HEK293 (cell line): ENCODE data around the gene OR7G2.

Experiments used
- CTCF ChIA-PET: fragments of 350-600 bp; formaldehyde crosslinking; extraction: SDS; loops from one replicate; lab custom pipeline; 2021; ENCODE audit warnings: antibody characterized with exemption; lab: Yijun Ruan, JAX
- POLR2A ChIA-PET: fragments of 300-600 bp; formaldehyde crosslinking; extraction: SDS; loops from one replicate; lab custom pipeline; 2020; ENCODE audit warnings: antibody characterized with exemption, inconsistent platforms; lab: Yijun Ruan, JAX
- H3K27ac ChIP-seq: fragments of 200-500 bp; sonication (Bioruptor generic); 2 replicates; pipeline ENCODE4 v1.5.1; 2014; ENCODE audit warnings: low read depth, low read length, control low read depth, inconsistent platforms; ENCODE audit errors: extremely low read depth
- H3K36me3 ChIP-seq, 2 experiments: fragments of 200-500 bp in 1 of 2; sonication (Bioruptor generic) in 1 of 2; 1 replicate in 1 of 2; 2 replicates in 1 of 2; pipeline ENCODE4 v1.5.1; 2014 to 2017; ENCODE audit warnings: inconsistent platforms in 2 of 2, low read length in 2 of 2; ENCODE audit not compliant: control insufficient read depth in 2 of 2, insufficient read depth in 1 of 2
- H3K4me1 ChIP-seq: fragments of 200-500 bp; sonication (Bioruptor generic); 2 replicates; pipeline ENCODE4 v1.5.1; 2014; ENCODE audit warnings: mild to moderate bottlenecking, low read length, inconsistent platforms; ENCODE audit not compliant: control insufficient read depth, insufficient read depth
- H3K4me3 ChIP-seq: 2 replicates; pipeline ENCODE4 v1.5.1; 2011; ENCODE audit warnings: low read depth, mild to moderate bottlenecking, control low read depth, low read length, moderate library complexity
- H3K9me3 ChIP-seq: fragments of 200-500 bp; sonication (Bioruptor generic); 2 replicates; pipeline ENCODE4 v1.5.1; 2014; ENCODE audit warnings: low read depth, low read length, inconsistent platforms; ENCODE audit not compliant: control insufficient read depth, insufficient read depth
- AEBP2 ChIP-seq: fragments of 450-650 bp; formaldehyde crosslinking; IDR thresholded peaks from 2 replicates; pipeline ENCODE4 v1.5.1; 2016; ENCODE audit warnings: missing biosample characterization, missing genetic modification characterization, borderline replicate concordance
- EGR2 ChIP-seq: fragments of 450-650 bp; formaldehyde crosslinking; IDR thresholded peaks from 2 replicates; pipeline ENCODE4 v1.5.1; 2016; ENCODE audit warnings: low read depth, missing biosample characterization, missing genetic modification characterization
- GFI1B ChIP-seq: fragments of 450-650 bp; formaldehyde crosslinking; IDR thresholded peaks from 2 replicates; pipeline ENCODE4 v1.5.1; 2016; ENCODE audit warnings: missing biosample characterization, missing genetic modification characterization
- KLF1 ChIP-seq: fragments of 450-650 bp; formaldehyde crosslinking; IDR thresholded peaks from 2 replicates; pipeline ENCODE4 v1.5.1; 2016; ENCODE audit warnings: missing biosample characterization, missing genetic modification characterization
- KLF8 ChIP-seq: fragments of 450-650 bp; formaldehyde crosslinking; IDR thresholded peaks from 2 replicates; pipeline ENCODE4 v1.5.1; 2016; ENCODE audit warnings: missing biosample characterization, missing genetic modification characterization
- MEIS1 ChIP-seq: sonication (generic); formaldehyde crosslinking; IDR thresholded peaks from 2 replicates; pipeline ENCODE4 v1.8.1; 2022; ENCODE audit warnings: missing genetic modification reagents, mild to moderate bottlenecking, borderline replicate concordance
- PBX3 ChIP-seq: sonication (generic); formaldehyde crosslinking; IDR thresholded peaks from 2 replicates; pipeline ENCODE4 v1.8.1; 2022; ENCODE audit warnings: mild to moderate bottlenecking, moderate library complexity, missing genetic modification reagents
- PRDM2 ChIP-seq: fragments of 450-650 bp; formaldehyde crosslinking; IDR thresholded peaks from 2 replicates; pipeline ENCODE4 v1.5.1; 2016; ENCODE audit warnings: missing biosample characterization, missing genetic modification characterization, borderline replicate concordance
- SCRT2 ChIP-seq: fragments of 450-650 bp; formaldehyde crosslinking; IDR thresholded peaks from 2 replicates; pipeline ENCODE4 v1.5.1; 2016; ENCODE audit warnings: missing biosample characterization, missing genetic modification characterization
- TRIM28 ChIP-seq: IDR thresholded peaks from 2 replicates; pipeline ENCODE4 v1.6.1; 2011; ENCODE audit warnings: low read length, control low read depth, borderline replicate concordance
- ZBTB1 ChIP-seq: fragments of 450-650 bp; formaldehyde crosslinking; IDR thresholded peaks from 2 replicates; pipeline ENCODE4 v1.5.1; 2016; ENCODE audit warnings: missing biosample characterization, missing genetic modification characterization
- ZBTB21 ChIP-seq: fragments of 450-650 bp; formaldehyde crosslinking; IDR thresholded peaks from 2 replicates; pipeline ENCODE4 v1.5.1; 2017; ENCODE audit warnings: missing biosample characterization, missing genetic modification characterization
- ZIC2 ChIP-seq: fragments of 450-650 bp; formaldehyde crosslinking; IDR thresholded peaks from 2 replicates; pipeline ENCODE4 v1.5.1; 2016; ENCODE audit warnings: missing biosample characterization, missing genetic modification characterization
- ZNF138 ChIP-seq: fragments of 450-650 bp; formaldehyde crosslinking; IDR thresholded peaks from 2 replicates; pipeline ENCODE4 v1.5.1; 2016; ENCODE audit warnings: missing biosample characterization, missing genetic modification characterization, borderline replicate concordance
- ZNF146 ChIP-seq: fragments of 450-650 bp; formaldehyde crosslinking; IDR thresholded peaks from 2 replicates; pipeline ENCODE4 v1.5.1; 2016; ENCODE audit warnings: missing biosample characterization, missing genetic modification characterization
- ZNF2 ChIP-seq: fragments of 450-650 bp; formaldehyde crosslinking; IDR thresholded peaks from 2 replicates; pipeline ENCODE4 v1.5.1; 2016; ENCODE audit warnings: missing biosample characterization, missing genetic modification characterization
- ZNF366 ChIP-seq: fragments of 450-650 bp; formaldehyde crosslinking; conservative IDR thresholded peaks from 2 replicates; pipeline ENCODE4 v1.5.1; 2016; ENCODE audit warnings: missing biosample characterization, missing genetic modification characterization
- ZNF398 ChIP-seq: fragments of 450-650 bp; formaldehyde crosslinking; IDR thresholded peaks from 2 replicates; pipeline ENCODE4 v1.5.1; 2017; ENCODE audit warnings: missing biosample characterization, missing genetic modification characterization
- ZNF426 ChIP-seq: fragments of 450-650 bp; formaldehyde crosslinking; IDR thresholded peaks from 2 replicates; pipeline ENCODE4 v1.5.1; 2017; ENCODE audit warnings: missing biosample characterization, missing genetic modification characterization, mild to moderate bottlenecking, inconsistent platforms, moderate library complexity
- ZNF488 ChIP-seq: fragments of 450-650 bp; formaldehyde crosslinking; IDR thresholded peaks from 2 replicates; pipeline ENCODE4 v1.5.1; 2016; ENCODE audit warnings: missing biosample characterization, missing genetic modification characterization
- ZNF501 ChIP-seq: fragments of 450-650 bp; formaldehyde crosslinking; IDR thresholded peaks from 2 replicates; pipeline ENCODE4 v1.5.1; 2016; ENCODE audit warnings: missing biosample characterization, missing genetic modification characterization
- ZNF521 ChIP-seq: fragments of 450-650 bp; formaldehyde crosslinking; IDR thresholded peaks from 2 replicates; pipeline ENCODE4 v1.5.1; 2017; ENCODE audit warnings: missing biosample characterization, mild to moderate bottlenecking, missing genetic modification characterization
- ZNF776 ChIP-seq: fragments of 450-650 bp; formaldehyde crosslinking; IDR thresholded peaks from 2 replicates; pipeline ENCODE4 v1.5.0; 2017; ENCODE audit warnings: missing biosample characterization, missing genetic modification characterization, borderline replicate concordance
- ZNF792 ChIP-seq: fragments of 450-650 bp; formaldehyde crosslinking; IDR thresholded peaks from 2 replicates; pipeline ENCODE4 v1.5.1; 2016; ENCODE audit warnings: missing biosample characterization, missing genetic modification characterization
- ZSCAN23 ChIP-seq: fragments of 450-650 bp; formaldehyde crosslinking; IDR thresholded peaks from 2 replicates; pipeline ENCODE4 v1.5.1; 2016; ENCODE audit warnings: missing biosample characterization, missing genetic modification characterization

Gene OR7G2

GRCh38 chr19:9075064-9075949 is 32.0 kb downstream of the OR7G2 start:
- Histone ChIP-seq H3K4me1 (peaks cover 6% of the 10 kb centered on the region), H3K9me3 (no peaks in the 10 kb centered on the region), H3K36me3 (no peaks in the 10 kb centered on the region), H3K4me3 (no peak overlapping the region), H3K27ac (peak overlapping the region; percentile 68)
- CTCF ChIA-PET = interaction anchor here (0.7 to 1.3 kb wide), 4 partner anchors 130 to 381 kb away, joined by 3 to 4 read pairs (median 3); no protein-coding TSS in a partner anchor
- POLR2A ChIA-PET = interaction anchor here (0.6 to 0.7 kb wide), 2 partner anchors 10 to 20 kb away, joined by 3 to 4 read pairs; no protein-coding TSS in a partner anchor
- TF ChIP-seq PRDM2 (tag by site-specific recombination) (no peak), ZNF398 (tag by site-specific recombination) (peak; percentile 99), ZNF501 (tag by site-specific recombination) (no peak), ZNF792 (no peak), ZSCAN23 (peak; percentile 49; the same call in 1 of the 2 replicates), ZNF146 (no peak), ZIC2 (tag by site-specific recombination) (peak; percentile 99), GFI1B (tag by site-specific recombination) (no peak), ZNF366 (tag by site-specific recombination) (peak; percentile 72), ZNF426 (tag by site-specific recombination) (no peak), AEBP2 (no peak), ZBTB21 (no peak), KLF8 (tag by site-specific recombination) (peak; percentile 76), MEIS1 (CRISPR knock-in tag) (no peak), ZNF488 (tag by site-specific recombination) (no peak), EGR2 (peak; percentile 74; the same call in 1 of the 2 replicates), SCRT2 (tag by site-specific recombination) (no peak), KLF1 (tag by site-specific recombination) (peak; percentile 40; the same call in 1 of the 2 replicates), ZNF521 (tag by site-specific recombination) (no peak), TRIM28 (peak; percentile 60; the same call in 1 of the 2 replicates), PBX3 (CRISPR knock-in tag) (no peak), ZNF138 (tag by site-specific recombination) (no peak), ZNF776 (tag by site-specific recombination) (no peak), ZNF2 (tag by site-specific recombination) (peak; percentile 64; the same call in 1 of the 2 replicates), ZBTB1 (peak; percentile 94)
